BLaER1 treated with 17β-estradiol and CSF1 and Interleukin-3, amounts not matched to agents 10 nM and 100 nM (cell line): ENCODE data around the gene TMEM147.

ENCODE experiments used
- H3K27ac ChIP-seq, 11 experiments: shearing (Covaris generic); formaldehyde crosslinking; 2 replicates each; pipeline ENCODE4 v1.8.1; 2022
- H3K27me3 ChIP-seq, 11 experiments: shearing (Covaris generic); formaldehyde crosslinking; 2 replicates each; pipeline ENCODE4 v1.8.1; 2022
- H3K36me3 ChIP-seq, 11 experiments: shearing (Covaris generic); formaldehyde crosslinking; 2 replicates each; pipeline ENCODE4 v1.8.1; 2022
- H3K4me1 ChIP-seq, 10 experiments: shearing (Covaris generic); formaldehyde crosslinking; 2 replicates each; pipeline ENCODE4 v1.8.1; 2022
- H3K4me2 ChIP-seq, 11 experiments: shearing (Covaris generic); formaldehyde crosslinking; 2 replicates each; pipeline ENCODE4 v1.8.1; 2022
- H3K4me3 ChIP-seq, 10 experiments: shearing (Covaris generic); formaldehyde crosslinking; 2 replicates each; pipeline ENCODE4 v1.8.1; 2022
- H3K9ac ChIP-seq, 11 experiments: shearing (Covaris generic); formaldehyde crosslinking; 2 replicates each; pipeline ENCODE4 v1.8.1; 2022
- H3K9me3 ChIP-seq, 11 experiments: shearing (Covaris generic); formaldehyde crosslinking; replicated peaks in 1 of 11; 2 replicates each; pipeline ENCODE4 v1.8.1; 2022
- H4K20me1 ChIP-seq, 11 experiments: shearing (Covaris generic); formaldehyde crosslinking; 2 replicates each; pipeline ENCODE4 v1.8.1; 2022
- Cebpa-rat ChIP-seq, 11 experiments: shearing (Covaris generic); IDR thresholded peaks; 2 replicates each; pipeline ENCODE4 v1.8.1; 2022

TMEM147 gene

GRCh38 chr19:35507561-35507960 is 37.9 kb upstream of the TMEM147 start:
- TF ChIP-seq Cebpa-rat (IDR thresholded peaks at IDR 0.05), result no peak
- Histone ChIP-seq H3K4me2 (no peak overlapping the region), H3K27ac (no peak overlapping the region)

GRCh38 chr19:35508129-35508528 is 37.3 kb upstream of the TMEM147 start:
- no peak overlapping the region for H3K9ac ChIP-seq
- H3K36me3 ChIP-seq, result no peaks in the 10 kb centered on the region
- no peak for TF ChIP-seq Cebpa-rat (IDR thresholded peaks at IDR 0.05)
- peaks cover 6 to 13% (median 11%) of the 10 kb centered on the region in 10 experiments; a peak in 17 of 20 replicates for H3K4me1 ChIP-seq
- H4K20me1 ChIP-seq, result no peaks in the 10 kb centered on the region; a peak in 2 of 22 replicates
- H3K4me2 ChIP-seq, result no peak overlapping the region
- H3K9me3 ChIP-seq, result no peaks in the 10 kb centered on the region
- H3K27ac ChIP-seq, result no peak overlapping the region
- no peak overlapping the region for H3K4me3 ChIP-seq
- peaks cover 43 to 76% (median 65%) of the 10 kb centered on the region in 11 experiments for H3K27me3 ChIP-seq

More at GRCh38 chr19:35507561-35507960, 37.9 kb upstream of the TMEM147 start:
- Histone ChIP-seq H3K4me3 (no peak overlapping the region), H4K20me1 (no peaks in the 10 kb centered on the region; a peak in 1 of 22 replicates), H3K9me3 (no peaks in the 10 kb centered on the region), H3K36me3 (no peaks in the 10 kb centered on the region), H3K27me3 (peaks cover 43 to 75% (median 65%) of the 10 kb centered on the region in 11 experiments), H3K4me1 (peaks cover 6 to 18% (median 11%) of the 10 kb centered on the region in 10 experiments; a peak in 17 of 20 replicates), H3K9ac (no peak overlapping the region)

GRCh38 chr19:35509018-35509652 is 36.3 kb upstream of the TMEM147 start:
- peaks cover 6 to 15% (median 12%) of the 10 kb centered on the region in 10 experiments; a peak in 17 of 20 replicates for H3K4me1 ChIP-seq
- no peak overlapping the region for H3K9ac ChIP-seq
- H4K20me1 ChIP-seq, result no peaks in the 10 kb centered on the region; a peak in 2 of 22 replicates
- no peaks in the 10 kb centered on the region for H3K9me3 ChIP-seq
- no peak overlapping the region for H3K27ac ChIP-seq
- no peak for TF ChIP-seq Cebpa-rat (IDR thresholded peaks at IDR 0.05)
- H3K27me3 ChIP-seq, result peaks cover 43 to 76% (median 65%) of the 10 kb centered on the region in 11 experiments
- H3K4me2 ChIP-seq, result peak overlapping the region in 1 of 11 experiments; percentile 40; a peak in 1 of 22 replicates
- H3K4me3 ChIP-seq, result no peak overlapping the region
- no peaks in the 10 kb centered on the region for H3K36me3 ChIP-seq

GRCh38 chr19:35509861-35510625 is 35.4 kb upstream of the TMEM147 start:
- Histone ChIP-seq H3K36me3 (no peaks in the 10 kb centered on the region), H3K27ac (no peak overlapping the region), H3K4me2 (peak overlapping the region; percentile 33 to 68 (median 54); a peak in 21 of 22 replicates), H4K20me1 (no peaks in the 10 kb centered on the region; a peak in 2 of 22 replicates), H3K4me1 (peaks cover 6 to 20% (median 15%) of the 10 kb centered on the region in 10 experiments; a peak in 17 of 20 replicates), H3K27me3 (peaks cover 43 to 78% (median 63%) of the 10 kb centered on the region in 11 experiments), H3K9me3 (no peaks in the 10 kb centered on the region), H3K4me3 (peak overlapping the region in 4 of 10 experiments; percentile 4 to 23 (median 16); a peak in 3 of 20 replicates), H3K9ac (peak overlapping the region in 2 of 11 experiments; percentile 22; a peak in 1 of 22 replicates)
- no peak for TF ChIP-seq Cebpa-rat (IDR thresholded peaks at IDR 0.05)

GRCh38 chr19:35510626-35510964 is 34.8 kb upstream of the TMEM147 start:
- Histone ChIP-seq H4K20me1 (no peaks in the 10 kb centered on the region; a peak in 2 of 22 replicates), H3K4me3 (no peak overlapping the region), H3K9me3 (no peaks in the 10 kb centered on the region), H3K27ac (no peak overlapping the region), H3K9ac (no peak overlapping the region), H3K36me3 (no peaks in the 10 kb centered on the region), H3K27me3 (peaks cover 43 to 72% (median 59%) of the 10 kb centered on the region in 11 experiments), H3K4me1 (peaks cover 6 to 20% (median 15%) of the 10 kb centered on the region in 10 experiments; a peak in 17 of 20 replicates), H3K4me2 (peak overlapping the region; percentile 33 to 68 (median 54); a peak in 18 of 22 replicates)
- no peak for TF ChIP-seq Cebpa-rat (IDR thresholded peaks at IDR 0.05)

- Histone ChIP-seq H3K27ac (no peak overlapping the region), H4K20me1 (no peaks in the 10 kb centered on the region; a peak in 2 of 22 replicates), H3K36me3 (no peaks in the 10 kb centered on the region), H3K4me1 (peaks cover 6 to 20% (median 15%) of the 10 kb centered on the region in 10 experiments; a peak in 17 of 20 replicates), H3K27me3 (peaks cover 43 to 65% (median 54%) of the 10 kb centered on the region in 11 experiments), H3K9ac (no peak overlapping the region), H3K4me2 (no peak overlapping the region), H3K4me3 (no peak overlapping the region), H3K9me3 (no peaks in the 10 kb centered on the region)
- TF ChIP-seq Cebpa-rat (IDR thresholded peaks at IDR 0.05), result no peak
Observed at GRCh38 chr19:35511337-35511736, 34.1 kb upstream of the TMEM147 start.

- Histone ChIP-seq H3K4me3 (no peak overlapping the region), H3K4me2 (no peak overlapping the region), H3K9me3 (no peaks in the 10 kb centered on the region), H3K9ac (no peak overlapping the region), H4K20me1 (no peaks in the 10 kb centered on the region; a peak in 2 of 22 replicates), H3K4me1 (peaks cover 8 to 28% (median 17%) of the 10 kb centered on the region in 10 experiments; a peak in 18 of 20 replicates), H3K27me3 (peaks cover 30 to 48% (median 38%) of the 10 kb centered on the region in 11 experiments), H3K36me3 (no peaks in the 10 kb centered on the region), H3K27ac (no peak overlapping the region)
- no peak for TF ChIP-seq Cebpa-rat (IDR thresholded peaks at IDR 0.05)
Observed at GRCh38 chr19:35512831-35513627, 32.4 kb upstream of the TMEM147 start.

- H4K20me1 ChIP-seq, result no peaks in the 10 kb centered on the region; a peak in 2 of 22 replicates
- no peaks in the 10 kb centered on the region for H3K9me3 ChIP-seq
- peaks cover 8 to 28% (median 17%) of the 10 kb centered on the region in 10 experiments; a peak in 18 of 20 replicates for H3K4me1 ChIP-seq
- no peak within 1 kb of the TSS for H3K4me3 ChIP-seq
- no peak within 1 kb of the TSS for H3K27ac ChIP-seq
- H3K27me3 ChIP-seq, result peaks cover 23 to 41% (median 30%) of the 10 kb centered on the region in 11 experiments
- no peaks in the 10 kb centered on the region for H3K36me3 ChIP-seq
- no peak within 1 kb of the TSS for H3K9ac ChIP-seq
- no peak for TF ChIP-seq Cebpa-rat (IDR thresholded peaks at IDR 0.05)
- H3K4me2 ChIP-seq, result peak within 1 kb of the TSS in 4 of 11 experiments; percentile 3 to 30 (median 14); a peak in 6 of 22 replicates
Observed at GRCh38 chr19:35513628-35514281, 31.7 kb upstream of the TMEM147 start, which contains the start of gene DMKN. DMKN (minus strand) TSS chr19:35513649; CDS start chr19:35513475, 174 bp downstream.
